T-helper 2 cell treated with Interferon-gamma antibody and Interleukin-4, amounts not matched to agents 100 ng/mL and 5 ng/mL, for 36 hours (primary cell): ENCODE measurements around the gene FAM131A. TPM values are rescaled to one million over a fixed set of nuclear protein-coding genes. Genes with fewer than 3 reads are reported as not detected.

Experiments
- intact Hi-C: fragments of 100-400 bp; cut with micrococcal nuclease; formaldehyde crosslinking; loops from one replicate; pipeline ENCODE4 v1.15.1; 2023
- total RNA-seq: library from RNA; stranded (reverse); gene quantifications from 2 replicates; pipeline ENCODE4 v1.2.3, GENCODE V29; 2022

FAM131A gene
- total RNA-seq, 1 donor from 2014 or later, result 5.3 TPM

DNA sequence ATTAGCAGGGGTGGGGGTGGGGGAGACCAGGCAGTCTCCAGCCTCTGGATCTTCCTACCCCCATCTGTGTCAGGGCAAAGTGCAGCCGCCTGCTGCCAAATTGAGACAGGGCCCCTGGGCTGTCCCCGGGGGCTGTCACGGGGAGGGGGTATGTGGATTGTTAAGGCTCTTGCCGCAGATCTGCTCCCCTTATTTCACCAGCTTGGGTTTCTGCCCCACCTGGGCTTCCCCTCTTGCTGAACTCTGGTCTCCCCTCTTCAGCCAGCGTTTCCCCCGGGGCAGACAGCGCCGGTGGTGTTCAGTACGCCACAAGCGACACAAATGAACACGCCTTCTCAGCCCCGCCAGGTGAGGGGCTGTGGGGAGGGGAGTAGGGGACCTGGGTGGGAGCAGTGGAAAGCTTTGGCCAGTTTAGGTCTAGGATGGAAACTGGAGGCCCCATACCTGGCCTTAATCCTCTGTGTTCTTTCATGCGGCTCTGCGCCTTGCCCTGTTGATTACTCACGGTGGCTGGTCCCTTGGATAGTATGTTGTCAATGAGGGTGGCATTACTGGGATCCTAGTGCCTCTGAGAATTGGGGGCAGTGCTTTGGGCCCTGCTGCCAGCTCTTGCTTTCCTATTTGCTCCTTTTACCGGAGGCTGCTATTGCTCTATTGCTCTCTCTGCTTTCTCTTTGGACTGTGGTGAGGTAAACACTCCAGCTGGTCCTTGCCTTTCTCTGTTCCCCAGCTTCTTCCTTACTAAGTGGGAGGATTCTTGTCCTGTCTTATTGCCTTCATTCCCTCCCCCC lies 21.3 kb upstream of the FAM131A start:
- intact Hi-C loops, result loop anchor here (2.0 kb wide), 1 partner anchor 129 kb away; the partner anchor contains the start of gene ABCF3

DNA sequence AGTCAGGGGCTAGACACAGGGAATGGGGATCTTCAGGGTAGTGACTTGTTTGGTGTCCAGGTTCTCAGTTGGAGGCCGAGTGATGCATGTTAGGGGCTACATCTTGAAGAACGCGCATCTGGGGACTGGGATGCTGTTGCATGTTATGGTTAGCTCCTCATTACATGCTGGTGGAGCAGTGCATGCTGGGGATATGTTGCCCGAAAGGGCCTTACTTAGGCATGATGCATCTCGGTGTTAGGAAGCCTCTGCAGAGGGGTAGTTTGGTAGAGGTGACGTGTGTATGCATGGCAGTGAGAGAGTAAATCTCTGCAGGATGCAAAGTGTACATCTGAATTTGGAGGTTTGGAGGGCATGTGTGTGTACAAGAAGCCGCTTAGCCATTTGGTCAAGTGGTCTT lies 20.6 kb upstream of the FAM131A start:
- intact Hi-C loops, result no loop called here

DNA sequence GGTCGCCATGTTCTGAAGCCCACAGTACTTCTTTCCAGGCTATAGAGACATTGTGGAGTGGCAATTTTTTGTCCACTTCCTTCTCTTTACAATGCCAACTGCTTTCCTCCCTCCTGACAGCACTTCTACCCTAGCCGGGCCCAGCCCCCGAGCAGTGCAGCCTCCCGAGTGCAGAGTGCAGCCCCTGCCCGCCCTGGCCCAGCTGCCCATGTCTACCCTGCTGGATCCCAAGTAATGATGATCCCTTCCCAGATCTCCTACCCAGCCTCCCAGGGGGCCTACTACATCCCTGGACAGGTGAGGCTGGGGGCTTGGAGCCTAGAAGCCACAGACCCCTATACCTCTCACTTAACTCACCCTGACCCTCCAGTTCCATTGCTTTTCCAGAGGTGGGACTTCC lies 20.2 kb upstream of the FAM131A start:
- intact Hi-C loops, result no loop called here

DNA sequence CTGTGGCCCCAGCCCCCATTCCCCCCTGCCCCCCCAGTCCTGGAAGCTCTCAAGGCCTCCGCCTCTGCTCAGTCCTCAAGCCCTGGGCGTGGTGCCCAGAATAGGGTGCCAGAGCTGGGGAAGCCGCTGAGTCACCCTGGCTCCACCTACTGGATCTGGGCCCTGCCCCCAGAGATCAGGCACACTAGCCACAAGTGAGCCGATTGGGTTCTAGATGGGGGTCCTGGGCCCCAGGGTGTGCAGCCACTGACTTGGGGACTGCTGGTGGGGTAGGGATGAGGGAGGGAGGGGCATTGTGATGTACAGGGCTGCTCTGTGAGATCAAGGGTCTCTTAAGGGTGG lies 17.3 kb upstream of the FAM131A start:
- intact Hi-C loops, result no loop called here

DNA sequence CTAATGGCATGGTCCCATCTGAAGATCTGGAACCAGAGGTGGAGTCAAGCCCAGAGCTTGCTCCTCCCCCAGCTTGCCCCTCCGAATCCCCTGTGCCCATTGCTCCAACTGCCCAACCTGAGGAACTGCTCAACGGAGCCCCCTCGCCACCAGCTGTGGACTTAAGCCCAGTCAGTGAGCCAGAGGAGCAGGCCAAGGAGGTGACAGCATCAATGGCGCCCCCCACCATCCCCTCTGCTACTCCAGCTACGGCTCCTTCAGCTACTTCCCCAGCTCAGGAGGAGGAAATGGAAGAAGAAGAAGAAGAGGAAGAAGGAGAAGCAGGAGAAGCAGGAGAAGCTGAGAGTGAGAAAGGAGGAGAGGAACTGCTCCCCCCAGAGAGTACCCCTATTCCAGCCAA lies 15.7 kb upstream of the FAM131A start:
- intact Hi-C loops, result no loop called here

DNA sequence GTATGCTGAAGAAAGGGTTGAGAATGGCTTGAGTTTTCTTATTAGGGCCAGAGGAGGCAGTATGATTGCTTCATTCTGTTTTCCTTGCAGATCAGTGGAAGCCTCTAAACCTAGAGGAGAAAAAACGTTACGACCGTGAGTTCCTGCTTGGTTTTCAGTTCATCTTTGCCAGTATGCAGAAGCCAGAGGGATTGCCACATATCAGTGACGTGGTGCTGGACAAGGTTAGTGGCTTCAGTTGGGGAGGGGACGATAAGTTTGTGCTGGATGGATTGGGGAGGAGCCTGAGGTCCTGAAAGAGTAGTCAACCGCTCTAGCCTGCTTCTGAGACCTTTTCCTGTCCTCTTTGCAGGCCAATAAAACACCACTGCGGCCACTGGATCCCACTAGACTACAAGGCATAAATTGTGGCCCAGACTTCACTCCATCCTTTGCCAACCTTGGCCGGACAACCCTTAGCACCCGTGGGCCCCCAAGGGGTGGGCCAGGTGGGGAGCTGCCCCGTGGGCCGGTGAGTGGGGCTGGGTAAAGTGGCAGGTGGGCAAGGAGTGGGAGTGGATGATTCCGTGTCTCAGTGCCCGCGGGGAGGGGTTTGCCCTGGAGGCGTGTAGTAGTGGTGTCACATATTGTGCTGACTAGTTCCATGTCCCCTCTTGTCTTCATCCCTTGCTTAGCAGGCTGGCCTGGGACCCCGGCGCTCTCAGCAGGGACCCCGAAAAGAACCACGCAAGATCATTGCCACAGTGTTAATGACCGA lies 14.5 kb upstream of the FAM131A start:
- intact Hi-C loops, result no loop called here

DNA sequence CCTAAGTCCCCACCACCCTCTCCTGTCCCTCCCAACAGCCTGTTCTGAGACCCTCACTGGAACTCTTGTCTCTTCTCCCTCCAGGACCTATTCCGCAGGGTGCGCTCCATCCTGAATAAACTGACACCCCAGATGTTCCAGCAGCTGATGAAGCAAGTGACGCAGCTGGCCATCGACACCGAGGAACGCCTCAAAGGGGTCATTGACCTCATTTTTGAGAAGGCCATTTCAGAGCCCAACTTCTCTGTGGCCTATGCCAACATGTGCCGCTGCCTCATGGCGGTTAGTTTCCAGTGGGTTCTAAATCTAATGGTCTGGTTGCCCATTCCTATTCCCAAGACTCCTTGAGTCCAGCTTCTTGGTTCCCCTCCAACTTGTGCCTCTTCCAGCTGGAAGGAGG lies 13.7 kb upstream of the FAM131A start:
- intact Hi-C loops, result no loop called here

DNA sequence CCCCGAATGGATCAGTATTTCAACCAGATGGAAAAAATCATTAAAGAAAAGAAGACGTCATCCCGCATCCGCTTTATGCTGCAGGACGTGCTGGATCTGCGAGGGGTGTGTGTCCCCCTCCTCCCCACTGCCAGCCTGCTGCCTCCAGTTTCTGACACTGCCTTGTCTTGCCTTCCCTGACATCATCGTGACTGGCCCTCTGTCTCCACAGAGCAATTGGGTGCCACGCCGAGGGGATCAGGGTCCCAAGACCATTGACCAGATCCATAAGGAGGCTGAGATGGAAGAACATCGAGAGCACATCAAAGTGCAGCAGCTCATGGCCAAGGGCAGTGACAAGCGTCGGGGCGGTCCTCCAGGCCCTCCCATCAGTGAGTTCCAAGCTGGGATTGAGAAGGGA lies 12.1 kb upstream of the FAM131A start:
- intact Hi-C loops, result no loop called here

DNA sequence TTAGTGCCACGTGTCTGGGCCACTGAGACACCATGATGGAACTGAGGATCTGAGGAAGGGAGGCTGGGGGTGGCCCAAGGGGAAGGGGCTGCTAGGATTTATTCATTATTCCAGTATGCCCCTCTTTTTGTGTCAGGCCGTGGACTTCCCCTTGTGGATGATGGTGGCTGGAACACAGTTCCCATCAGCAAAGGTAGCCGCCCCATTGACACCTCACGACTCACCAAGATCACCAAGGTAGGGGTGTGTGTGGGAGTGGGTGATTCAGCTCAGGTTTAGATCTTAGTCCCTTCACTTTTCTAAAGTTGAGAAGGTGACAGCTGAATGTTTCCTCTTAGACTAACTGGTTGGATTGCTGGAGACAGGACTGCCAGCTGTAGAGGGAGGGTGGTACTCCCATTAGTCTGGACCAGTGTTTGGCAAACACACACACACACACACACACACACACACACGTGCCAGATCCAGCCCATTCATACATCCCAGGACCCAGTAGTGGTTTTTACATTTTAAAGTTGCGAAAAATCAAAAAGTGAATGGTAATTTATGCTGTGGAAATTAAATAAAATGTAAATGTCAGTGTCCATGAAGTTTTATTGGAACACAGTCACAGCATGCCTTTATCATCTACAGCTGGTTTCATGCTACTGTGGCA lies 11.6 kb upstream of the FAM131A start:
- intact Hi-C loops, result no loop called here

DNA sequence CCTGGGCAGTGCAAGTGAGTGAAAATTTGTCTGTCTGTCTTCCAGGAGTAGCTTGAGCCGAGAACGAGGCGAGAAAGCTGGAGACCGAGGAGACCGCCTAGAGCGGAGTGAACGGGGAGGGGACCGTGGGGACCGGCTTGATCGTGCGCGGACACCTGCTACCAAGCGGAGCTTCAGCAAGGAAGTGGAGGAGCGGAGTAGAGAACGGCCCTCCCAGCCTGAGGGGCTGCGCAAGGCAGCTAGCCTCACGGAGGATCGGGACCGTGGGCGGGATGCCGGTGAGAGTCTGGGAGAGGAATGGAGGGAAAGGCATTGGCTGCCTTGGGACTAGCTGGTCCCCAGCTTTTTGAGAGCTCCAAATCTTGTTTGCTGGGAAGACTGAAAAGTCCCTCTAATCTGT lies 10.2 kb upstream of the FAM131A start:
- intact Hi-C loops, result no loop called here

DNA sequence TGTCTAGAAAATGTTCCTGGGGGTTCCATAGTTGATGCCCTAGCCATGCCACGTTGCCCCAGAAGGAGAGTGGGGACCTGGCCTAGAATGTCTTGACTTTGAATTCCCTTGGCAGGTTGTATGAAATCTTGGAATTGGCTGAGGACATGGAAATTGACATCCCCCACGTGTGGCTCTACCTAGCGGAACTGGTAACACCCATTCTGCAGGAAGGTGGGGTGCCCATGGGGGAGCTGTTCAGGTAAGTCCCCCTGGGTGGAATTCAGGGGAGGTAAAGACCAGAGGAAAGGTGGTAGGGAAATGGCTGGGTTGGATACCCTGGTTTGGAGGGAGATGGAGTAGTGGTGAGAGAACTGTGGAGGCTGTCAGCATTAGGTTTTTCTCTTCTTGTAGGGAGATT lies 8.9 kb upstream of the FAM131A start:
- intact Hi-C loops, result no loop called here

DNA sequence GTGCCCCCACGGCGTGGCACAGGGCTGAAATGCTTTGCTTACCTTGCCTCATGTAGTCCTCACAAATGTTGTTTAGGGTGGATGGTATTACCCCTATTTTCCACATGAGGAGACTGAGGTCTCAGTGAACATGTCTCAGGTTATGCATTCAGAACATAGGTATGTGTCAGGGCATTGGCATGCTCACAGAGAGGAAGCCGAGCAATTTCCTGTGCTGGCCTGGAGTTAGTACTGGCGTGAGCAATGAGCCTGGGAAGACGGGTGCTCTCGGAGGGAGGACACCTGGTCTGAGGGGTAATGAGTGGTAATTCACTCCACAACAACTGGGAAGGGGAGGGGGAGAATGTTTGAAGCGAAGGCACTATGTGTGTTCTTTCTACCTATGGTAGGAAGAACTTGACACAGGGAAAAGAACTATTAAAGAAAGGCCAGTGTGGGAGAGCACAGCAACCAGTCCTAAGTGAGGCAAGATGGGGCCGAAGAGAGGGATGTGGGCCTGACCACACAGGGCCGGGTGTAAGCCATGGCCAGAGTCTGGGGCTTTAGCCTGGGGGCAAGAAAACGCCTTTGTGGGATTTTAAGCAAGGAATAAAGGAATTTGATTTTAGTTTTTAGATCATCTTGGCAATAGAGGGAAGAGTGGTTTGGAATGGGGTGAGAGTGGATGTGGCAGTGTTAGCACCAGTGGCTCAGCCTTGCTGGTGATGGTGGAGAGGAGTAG lies 4.9 kb upstream of the FAM131A start:
- intact Hi-C loops, result no loop called here

DNA sequence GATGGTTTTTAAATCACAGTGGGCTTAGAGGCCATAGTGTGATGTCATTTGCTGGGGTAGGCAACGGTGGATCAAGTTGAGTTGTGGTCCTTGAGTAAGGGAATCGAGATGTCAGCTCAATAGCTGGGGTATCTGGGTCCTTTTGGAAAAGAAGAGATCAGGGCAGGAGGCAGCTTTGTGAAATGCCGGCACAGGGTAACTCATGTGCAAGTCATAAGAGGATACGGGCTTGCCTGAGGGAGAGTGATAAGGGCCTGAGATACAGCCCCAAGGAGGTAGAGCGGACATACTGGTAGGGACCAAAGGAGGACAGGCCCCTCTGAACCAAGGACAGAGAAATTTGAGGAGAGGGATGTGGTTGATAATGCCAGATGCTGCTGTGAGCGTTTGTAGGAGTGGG lies 4.2 kb upstream of the FAM131A start:
- intact Hi-C loops, result no loop called here

DNA sequence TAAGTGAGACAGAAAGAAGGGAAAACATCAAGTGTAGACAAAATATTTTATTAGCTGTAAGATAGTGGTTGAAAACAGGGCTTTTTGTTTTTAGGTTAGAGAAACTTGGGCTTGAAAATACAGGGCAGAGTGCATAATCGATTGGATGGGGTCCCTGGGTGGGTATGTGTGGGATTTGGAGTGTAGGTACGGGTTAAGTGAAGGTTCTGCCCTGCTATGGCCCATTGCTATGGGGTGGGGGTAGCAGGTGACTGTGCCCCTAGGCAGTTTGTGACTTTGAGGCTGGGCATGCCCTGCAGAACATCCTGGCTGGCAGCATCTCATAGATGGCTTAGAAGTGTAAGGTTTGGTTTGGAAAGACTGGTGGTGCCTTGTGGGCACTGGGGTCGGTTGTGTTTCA lies 3.7 kb upstream of the FAM131A start:
- intact Hi-C loops, result no loop called here

DNA sequence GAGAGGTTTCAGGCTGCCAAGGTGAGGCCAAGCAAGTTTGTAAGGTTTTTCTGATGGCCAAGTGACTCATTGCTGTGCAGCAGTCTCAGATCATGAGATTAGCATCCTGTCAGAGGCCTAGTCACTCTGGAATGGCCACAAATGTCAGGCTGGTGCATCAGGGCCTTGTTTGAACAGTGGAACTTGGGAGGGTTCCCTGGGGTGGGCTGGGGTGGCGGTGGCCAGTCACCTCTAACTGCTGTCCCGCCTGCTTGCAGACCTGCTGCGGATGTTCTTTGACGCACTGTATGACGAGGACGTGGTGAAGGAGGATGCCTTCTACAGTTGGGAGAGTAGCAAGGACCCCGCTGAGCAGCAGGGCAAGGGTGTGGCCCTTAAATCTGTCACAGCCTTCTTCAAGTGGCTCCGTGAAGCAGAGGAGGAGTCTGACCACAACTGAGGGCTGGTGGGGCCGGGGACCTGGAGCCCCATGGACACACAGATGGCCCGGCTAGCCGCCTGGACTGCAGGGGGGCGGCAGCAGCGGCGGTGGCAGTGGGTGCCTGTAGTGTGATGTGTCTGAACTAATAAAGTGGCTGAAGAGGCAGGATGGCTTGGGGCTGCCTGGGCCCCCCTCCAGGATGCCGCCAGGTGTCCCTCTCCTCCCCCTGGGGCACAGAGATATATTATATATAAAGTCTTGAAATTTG lies 2.8 kb upstream of the FAM131A start:
- intact Hi-C loops, result loop anchor here (1.0 kb wide), 3 partner anchors 20 to 35 kb away; partner anchors contain the start of genes EIF4G1 and PSMD2

DNA sequence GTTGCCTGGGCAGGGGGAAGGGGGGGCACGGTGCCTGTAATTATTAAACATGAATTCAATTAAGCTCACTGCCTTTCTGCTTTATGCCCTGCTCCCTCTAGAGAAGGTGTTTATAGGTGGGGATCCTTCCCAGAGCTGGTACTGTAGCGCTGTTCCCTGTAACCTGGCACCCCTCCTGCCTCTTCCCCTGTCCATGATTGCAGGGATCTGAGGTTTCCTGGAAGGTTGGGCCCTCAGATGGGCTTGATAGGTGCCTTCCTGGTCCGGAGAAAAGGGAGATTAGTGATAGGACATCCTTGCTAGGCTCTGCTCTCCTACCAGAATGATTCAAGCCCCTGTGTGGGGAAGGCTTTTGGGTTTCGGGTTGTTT lies 2.1 kb upstream of the FAM131A start:
- intact Hi-C loops, result loop anchor here (1.0 kb wide), 3 partner anchors 21 to 36 kb away; partner anchors contain the start of genes EIF4G1 and PSMD2

DNA sequence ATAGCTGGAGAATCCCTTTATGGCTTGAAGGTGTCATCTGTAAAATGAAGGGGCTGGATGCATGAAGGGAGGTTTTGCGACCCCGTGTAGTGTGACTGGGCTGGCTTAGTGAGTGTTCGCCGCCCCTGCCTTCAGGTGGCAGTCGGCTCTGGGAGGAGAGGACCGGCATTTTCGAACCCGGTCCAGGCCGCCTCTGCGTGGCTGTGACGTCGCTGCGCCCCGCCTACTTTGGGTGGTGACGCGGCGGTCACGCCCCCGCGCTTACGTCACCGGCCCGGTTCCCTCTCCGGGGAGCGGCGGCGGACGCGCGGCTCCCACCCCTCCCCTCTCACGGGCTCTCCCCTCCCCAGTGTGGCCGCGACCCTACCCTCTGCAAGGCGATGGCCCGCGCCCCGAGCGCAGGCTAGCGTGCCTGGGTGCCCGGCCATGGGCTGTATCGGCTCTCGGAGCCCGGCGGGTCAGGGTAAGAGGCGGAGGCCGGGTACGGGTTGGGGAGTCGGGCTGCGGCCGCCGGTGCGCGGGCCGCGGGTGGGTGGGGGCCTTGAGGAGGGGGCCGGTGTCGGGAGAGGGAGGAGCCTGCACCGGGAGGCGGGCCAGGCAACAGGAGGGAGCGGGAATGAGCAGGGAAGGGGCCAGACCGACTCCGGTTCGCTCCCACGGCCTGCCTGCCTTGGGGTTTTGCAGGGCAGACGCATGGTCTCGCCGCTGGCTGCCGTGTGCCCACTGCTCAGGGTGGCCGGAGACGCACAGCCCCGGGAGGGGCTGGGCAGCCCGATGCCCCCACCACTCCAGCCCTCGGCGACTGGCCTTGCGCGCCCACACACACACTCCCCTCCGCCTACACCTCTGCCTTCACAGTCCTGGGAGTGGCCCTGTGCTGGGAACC lies 1.5 kb upstream of the FAM131A start:
- intact Hi-C loops, result loop anchor here (1.0 to 2.0 kb wide), 4 partner anchors 19 to 37 kb away; partner anchors contain the start of genes EIF4G1 and PSMD2

DNA sequence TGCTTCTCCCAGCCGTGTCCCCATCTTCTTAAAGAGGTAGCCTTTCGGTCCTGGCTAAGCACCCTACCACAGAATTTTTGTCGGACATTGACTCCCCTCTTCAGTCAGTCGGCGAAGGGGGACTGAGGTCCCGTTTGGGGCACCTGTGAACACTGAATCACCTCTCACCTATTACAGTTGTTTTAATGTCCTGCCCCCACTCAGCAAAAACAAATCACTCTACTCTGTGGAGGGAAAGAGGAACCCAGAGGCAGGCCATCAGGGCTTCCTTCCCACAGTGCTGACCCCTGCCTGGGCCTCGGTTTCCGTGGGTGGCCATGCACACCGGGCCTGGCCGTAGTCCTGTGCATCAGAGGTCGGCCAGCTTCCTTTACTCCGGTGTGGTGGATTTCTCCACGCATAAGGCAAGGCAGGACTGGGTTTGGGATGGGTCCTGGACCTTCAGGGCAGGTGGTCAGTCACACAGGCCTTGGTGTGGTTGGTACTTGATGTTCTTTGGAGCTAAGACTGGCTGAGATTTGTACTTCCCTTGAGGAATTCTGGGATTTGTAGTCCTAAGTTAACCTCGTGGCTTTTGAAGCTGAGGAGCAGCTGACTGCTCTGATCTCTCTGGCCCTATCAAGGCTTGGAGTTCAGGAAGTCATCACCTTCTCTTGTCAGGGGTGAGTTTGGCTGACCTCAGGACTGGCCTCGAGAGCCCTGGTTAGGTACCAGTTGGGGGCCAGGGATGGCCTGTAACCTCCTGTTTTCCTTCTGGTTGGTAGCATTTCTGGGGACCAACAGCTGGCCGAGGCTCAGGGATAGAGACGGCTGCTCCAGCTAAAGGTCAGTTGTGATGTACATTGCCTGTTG lies 627 bp upstream of the FAM131A start:
- intact Hi-C loops, result loop anchor here (2.0 kb wide), 1 partner anchor 18 kb away; no protein-coding TSS in a partner anchor

DNA sequence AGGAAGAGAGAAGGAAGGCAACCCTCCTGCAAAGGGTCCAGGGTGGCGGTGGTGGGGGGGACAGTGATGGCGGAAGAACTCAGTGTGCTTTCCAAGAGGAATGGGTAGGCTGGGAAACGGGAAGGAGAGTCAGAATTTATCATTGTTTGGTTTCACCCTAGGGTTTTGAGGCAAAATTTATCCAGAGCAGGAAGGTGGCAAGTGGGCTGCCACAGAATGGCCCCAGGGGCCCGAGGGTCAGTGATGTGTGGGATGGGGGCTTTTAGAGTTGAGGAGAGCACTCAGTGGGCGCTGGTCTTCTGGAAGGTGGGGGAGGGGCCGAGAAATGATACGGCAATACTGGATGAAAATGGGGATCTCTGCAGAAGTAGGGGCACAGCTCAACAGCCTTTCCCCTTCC lies 581 bp downstream of the FAM131A start:
- intact Hi-C loops, result loop anchor here (2.0 kb wide), 1 partner anchor 17 kb away; no protein-coding TSS in a partner anchor
